Mesothelial cell of epicardium (in vitro differentiated cells): Measurements from ENCODE around the gene THADA. TPM values are rescaled to one million over a fixed set of nuclear protein-coding genes. Genes with fewer than 3 reads are reported as not detected.

ENCODE experiments used
- DNase-seq, 2 experiments: peaks; one replicate each; pipeline ENCODE4 v3.0.0; 2021; ENCODE audit warnings: low spot score in 2 of 2; ENCODE audit not compliant: unreplicated experiment in 2 of 2
- H3K27ac Mint-ChIP-seq: 2 replicates; pipeline ENCODE4 v1.8.0; 2021; ENCODE audit warnings: mixed read lengths
- H3K27me3 Mint-ChIP-seq: 2 replicates; pipeline ENCODE4 v1.8.0; 2021; ENCODE audit warnings: low read depth, mixed read lengths
- H3K36me3 Mint-ChIP-seq: 2 replicates; pipeline ENCODE4 v1.8.0; 2021; ENCODE audit warnings: mixed read lengths
- H3K4me1 Mint-ChIP-seq: 2 replicates; pipeline ENCODE4 v1.8.0; 2021; ENCODE audit warnings: mixed read lengths
- H3K4me3 Mint-ChIP-seq: 2 replicates; pipeline ENCODE4 v1.8.0; 2021; ENCODE audit warnings: mild to moderate bottlenecking, moderate library complexity, mixed read lengths
- H3K9me3 Mint-ChIP-seq: 2 replicates; pipeline ENCODE4 v1.8.0; 2021; ENCODE audit warnings: mixed read lengths
- total RNA-seq: library from RNA; stranded (reverse); gene quantifications from 3 replicates; pipeline ENCODE4 v1.2.1, GENCODE V29; 2021
- TF ChIP-seq, protein P1 (sequence below): fragments of 200-600 bp; sonication (generic); IDR thresholded peaks from one replicate; pipeline ENCODE4 v1.5.0; 2021; ENCODE audit warnings: antibody characterized with exemption; ENCODE audit not compliant: unreplicated experiment

Gene THADA
- total RNA-seq, 1 donor from 2014 or later: 33.6 TPM

DNA sequence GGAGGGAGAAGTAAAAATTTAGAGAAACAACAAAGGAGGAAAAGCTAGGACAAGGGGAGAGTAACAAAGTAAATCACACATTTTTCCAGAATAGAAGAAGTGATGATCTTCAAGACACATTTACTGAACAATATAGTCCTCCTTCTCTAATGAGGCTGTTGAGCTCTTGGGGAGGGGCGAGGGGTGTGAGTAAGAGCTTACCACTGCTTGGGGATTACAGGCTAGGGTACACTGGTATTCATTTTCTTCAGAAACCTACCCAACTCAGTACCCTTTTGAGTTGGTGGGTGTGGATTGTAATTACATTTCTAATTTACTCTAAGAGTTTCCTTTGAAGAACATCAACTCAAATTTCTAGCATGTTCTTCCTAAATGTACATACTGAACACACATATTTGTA, 211.7 kb downstream of the THADA start:
- TF ChIP-seq, protein P1, sequence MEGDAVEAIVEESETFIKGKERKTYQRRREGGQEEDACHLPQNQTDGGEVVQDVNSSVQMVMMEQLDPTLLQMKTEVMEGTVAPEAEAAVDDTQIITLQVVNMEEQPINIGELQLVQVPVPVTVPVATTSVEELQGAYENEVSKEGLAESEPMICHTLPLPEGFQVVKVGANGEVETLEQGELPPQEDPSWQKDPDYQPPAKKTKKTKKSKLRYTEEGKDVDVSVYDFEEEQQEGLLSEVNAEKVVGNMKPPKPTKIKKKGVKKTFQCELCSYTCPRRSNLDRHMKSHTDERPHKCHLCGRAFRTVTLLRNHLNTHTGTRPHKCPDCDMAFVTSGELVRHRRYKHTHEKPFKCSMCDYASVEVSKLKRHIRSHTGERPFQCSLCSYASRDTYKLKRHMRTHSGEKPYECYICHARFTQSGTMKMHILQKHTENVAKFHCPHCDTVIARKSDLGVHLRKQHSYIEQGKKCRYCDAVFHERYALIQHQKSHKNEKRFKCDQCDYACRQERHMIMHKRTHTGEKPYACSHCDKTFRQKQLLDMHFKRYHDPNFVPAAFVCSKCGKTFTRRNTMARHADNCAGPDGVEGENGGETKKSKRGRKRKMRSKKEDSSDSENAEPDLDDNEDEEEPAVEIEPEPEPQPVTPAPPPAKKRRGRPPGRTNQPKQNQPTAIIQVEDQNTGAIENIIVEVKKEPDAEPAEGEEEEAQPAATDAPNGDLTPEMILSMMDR: no peak
- Mint-ChIP-seq H3K27me3 (no peaks in the 10 kb centered on the region), H3K4me3 (no peak overlapping the region), H3K4me1 (peaks cover 25% of the 10 kb centered on the region), H3K36me3 (peaks cover 1% of the 10 kb centered on the region), H3K9me3 (peaks cover 7% of the 10 kb centered on the region), H3K27ac (no peak overlapping the region)
- no peak for DNase-seq

- H3K9me3 Mint-ChIP-seq: peaks cover 12% of the 10 kb centered on the region
- H3K27me3 Mint-ChIP-seq: no peaks in the 10 kb centered on the region
- DNase-seq: no peak
- no peak overlapping the region for H3K4me3 Mint-ChIP-seq
- no peak overlapping the region for H3K27ac Mint-ChIP-seq
- peaks cover 6% of the 10 kb centered on the region for H3K36me3 Mint-ChIP-seq
- TF ChIP-seq, protein P1: no peak
- peaks cover 20% of the 10 kb centered on the region for H3K4me1 Mint-ChIP-seq
Observed at GRCh38 chr2:43383533-43383932, 212.3 kb downstream of the THADA start.

- peaks cover 18% of the 10 kb centered on the region for H3K9me3 Mint-ChIP-seq
- H3K27me3 Mint-ChIP-seq: no peaks in the 10 kb centered on the region
- DNase-seq: no peak
- H3K36me3 Mint-ChIP-seq: peaks cover 10% of the 10 kb centered on the region
- H3K4me1 Mint-ChIP-seq: peaks cover 31% of the 10 kb centered on the region
- TF ChIP-seq, protein P1: no peak
- no peak overlapping the region for H3K4me3 Mint-ChIP-seq
- H3K27ac Mint-ChIP-seq: no peak overlapping the region
Observed at GRCh38 chr2:43379494-43379893, 216.3 kb downstream of the THADA start.

DNA sequence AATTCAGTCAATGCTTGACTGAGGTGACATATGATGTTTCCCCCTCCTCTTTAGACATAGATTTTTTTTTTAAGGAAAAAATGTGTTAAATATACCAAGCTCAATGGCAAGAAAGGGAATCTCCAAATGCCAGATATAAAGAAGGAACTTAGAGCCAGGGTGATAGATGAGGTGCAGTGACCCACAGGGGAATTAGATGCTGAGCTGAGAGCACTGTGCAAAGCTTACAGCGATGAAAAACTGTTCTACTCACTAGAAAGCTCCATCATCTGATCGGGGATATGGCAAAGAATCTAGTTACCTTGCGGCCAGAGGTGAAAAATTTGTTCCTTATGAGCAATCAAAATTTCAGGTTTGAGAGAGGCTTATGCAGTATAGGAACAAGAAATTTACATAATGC, 218.5 kb downstream of the THADA start:
- Mint-ChIP-seq H3K4me1 (peaks cover 34% of the 10 kb centered on the region), H3K4me3 (no peak overlapping the region), H3K27ac (no peak overlapping the region), H3K36me3 (peaks cover 10% of the 10 kb centered on the region), H3K27me3 (no peaks in the 10 kb centered on the region), H3K9me3 (peaks cover 18% of the 10 kb centered on the region)
- TF ChIP-seq, protein P1: no peak
- no peak for DNase-seq

GRCh38 chr2:43376523-43377198, 219.2 kb downstream of the THADA start:
- peaks cover 10% of the 10 kb centered on the region for H3K36me3 Mint-ChIP-seq
- TF ChIP-seq, protein P1: no peak

More at GRCh38 chr2:43376523-43377198, 219.2 kb downstream of the THADA start:
- Mint-ChIP-seq H3K9me3 (peaks cover 18% of the 10 kb centered on the region), H3K27me3 (no peaks in the 10 kb centered on the region), H3K4me3 (no peak overlapping the region), H3K27ac (peak overlapping the region; percentile 74), H3K4me1 (peaks cover 41% of the 10 kb centered on the region)
- no peak for DNase-seq
